SK-N-SH treated with all-trans-retinoic acid at 6 μM for 48 hours (cell line): ENCODE data around the gene LRRC2.

ENCODE experiments used
- ATAC-seq: fragments of 200-7000 bp; cut with Tn5 transposase; 3 replicates; pipeline ENCODE4 v1.9.1; 2020; ENCODE audit warnings: mild to moderate bottlenecking, moderate library complexity
- ARNTL ChIP-seq: fragments of 450-650 bp; formaldehyde crosslinking; IDR thresholded peaks from 2 replicates; pipeline ENCODE4 v1.5.0; 2020; ENCODE audit warnings: low read depth, mild to moderate bottlenecking, moderate library complexity, borderline replicate concordance
- BACH2 ChIP-seq: fragments of 250-450 bp; sonication (Bioruptor Pico); IDR thresholded peaks from 2 replicates; pipeline ENCODE4 v1.9.0; 2021; ENCODE audit warnings: mild to moderate bottlenecking, borderline replicate concordance
- CSDC2 ChIP-seq: fragments of 250-450 bp; sonication (Bioruptor Pico); IDR thresholded peaks from 2 replicates; pipeline ENCODE4 v1.5.0; 2020; ENCODE audit warnings: mild to moderate bottlenecking, moderate library complexity
- ISL1 ChIP-seq: fragments of 250-450 bp; sonication (Bioruptor Pico); IDR thresholded peaks from 2 replicates; pipeline ENCODE4 v2.1.2; 2022; ENCODE audit warnings: mild to moderate bottlenecking, moderate library complexity
- OSR1 ChIP-seq: fragments of 250-450 bp; sonication (Bioruptor Pico); IDR thresholded peaks from 2 replicates; pipeline ENCODE4 v1.8.0; 2022; ENCODE audit warnings: moderate library complexity, mild to moderate bottlenecking, inconsistent platforms
- PATZ1 ChIP-seq: fragments of 250-450 bp; sonication (Bioruptor Pico); IDR thresholded peaks from 2 replicates; pipeline ENCODE4 v1.8.0; 2020; ENCODE audit warnings: mild to moderate bottlenecking, moderate library complexity, borderline replicate concordance
- POU6F1 ChIP-seq: fragments of 250-450 bp; sonication (Bioruptor Pico); IDR thresholded peaks from 2 replicates; pipeline ENCODE4 v1.8.0; 2021; ENCODE audit warnings: low read depth, mild to moderate bottlenecking, moderate library complexity, borderline replicate concordance
- PPARA ChIP-seq: fragments of 250-450 bp; sonication (Bioruptor Pico); IDR thresholded peaks from 2 replicates; pipeline ENCODE4 v1.5.0; 2020; ENCODE audit warnings: mild to moderate bottlenecking, borderline replicate concordance
- RARB ChIP-seq: fragments of 250-450 bp; sonication (Bioruptor Pico); IDR thresholded peaks from 2 replicates; pipeline ENCODE4 v1.8.0; 2021; ENCODE audit warnings: mild to moderate bottlenecking, moderate library complexity
- SNAI2 ChIP-seq: fragments of 250-450 bp; sonication (Bioruptor Pico); IDR thresholded peaks from 2 replicates; pipeline ENCODE4 v1.5.0; 2020; ENCODE audit warnings: mild to moderate bottlenecking, moderate library complexity
- ZC3H10 ChIP-seq: fragments of 250-450 bp; sonication (Bioruptor Pico); IDR thresholded peaks from 2 replicates; pipeline ENCODE4 v1.5.1; 2021; ENCODE audit warnings: mild to moderate bottlenecking, moderate library complexity
- ZFP3 ChIP-seq: fragments of 250-450 bp; sonication (Bioruptor Pico); IDR thresholded peaks from 2 replicates; pipeline ENCODE4 v1.5.0; 2020; ENCODE audit warnings: mild to moderate bottlenecking, moderate library complexity
- ZFP30 ChIP-seq: fragments of 450-650 bp; formaldehyde crosslinking; IDR thresholded peaks from 2 replicates; pipeline ENCODE4 v1.5.0; 2022; ENCODE audit warnings: mild to moderate bottlenecking, moderate library complexity
- ZNF565 ChIP-seq: fragments of 450-650 bp; formaldehyde crosslinking; conservative IDR thresholded peaks from 2 replicates; pipeline ENCODE4 v1.5.0; 2020; ENCODE audit warnings: low read depth, mild to moderate bottlenecking, moderate library complexity
- ZNF8 ChIP-seq: fragments of 450-650 bp; formaldehyde crosslinking; IDR thresholded peaks from 2 replicates; pipeline ENCODE4 v1.5.0; 2020; ENCODE audit warnings: mild to moderate bottlenecking, moderate library complexity
- TF ChIP-seq, protein P1 (sequence below): fragments of 250-450 bp; sonication (Bioruptor Pico); IDR thresholded peaks from 2 replicates; pipeline ENCODE4 v1.5.1; 2021; ENCODE audit warnings: mild to moderate bottlenecking, moderate library complexity
- TF ChIP-seq, protein P2 (sequence below): fragments of 250-450 bp; sonication (Bioruptor Pico); IDR thresholded peaks from 2 replicates; pipeline ENCODE4 v1.5.0; 2020; ENCODE audit warnings: mild to moderate bottlenecking, moderate library complexity

The LRRC2 gene

GRCh38 chr3:46489381-46489780 is 76.7 kb downstream of the LRRC2 start:
- TF ChIP-seq ZC3H10 (CRISPR knock-in tag) (no peak), CSDC2 (CRISPR knock-in tag) (no peak), ISL1 (CRISPR knock-in tag) (no peak), OSR1 (no peak), POU6F1 (no peak), ZNF8 (CRISPR knock-in tag) (no peak), RARB (no peak), BACH2 (no peak), PATZ1 (CRISPR knock-in tag) (no peak), ZFP3 (CRISPR knock-in tag) (no peak), SNAI2 (no peak), ARNTL (no peak), ZNF565 (CRISPR knock-in tag) (no peak), PPARA (no peak)
- TF ChIP-seq, protein P1, sequence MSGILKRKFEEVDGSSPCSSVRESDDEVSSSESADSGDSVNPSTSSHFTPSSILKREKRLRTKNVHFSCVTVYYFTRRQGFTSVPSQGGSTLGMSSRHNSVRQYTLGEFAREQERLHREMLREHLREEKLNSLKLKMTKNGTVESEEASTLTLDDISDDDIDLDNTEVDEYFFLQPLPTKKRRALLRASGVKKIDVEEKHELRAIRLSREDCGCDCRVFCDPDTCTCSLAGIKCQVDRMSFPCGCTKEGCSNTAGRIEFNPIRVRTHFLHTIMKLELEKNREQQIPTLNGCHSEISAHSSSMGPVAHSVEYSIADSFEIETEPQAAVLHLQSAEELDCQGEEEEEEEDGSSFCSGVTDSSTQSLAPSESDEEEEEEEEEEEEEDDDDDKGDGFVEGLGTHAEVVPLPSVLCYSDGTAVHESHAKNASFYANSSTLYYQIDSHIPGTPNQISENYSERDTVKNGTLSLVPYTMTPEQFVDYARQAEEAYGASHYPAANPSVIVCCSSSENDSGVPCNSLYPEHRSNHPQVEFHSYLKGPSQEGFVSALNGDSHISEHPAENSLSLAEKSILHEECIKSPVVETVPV (CRISPR knock-in tag), result no peak
- TF ChIP-seq, protein P2, sequence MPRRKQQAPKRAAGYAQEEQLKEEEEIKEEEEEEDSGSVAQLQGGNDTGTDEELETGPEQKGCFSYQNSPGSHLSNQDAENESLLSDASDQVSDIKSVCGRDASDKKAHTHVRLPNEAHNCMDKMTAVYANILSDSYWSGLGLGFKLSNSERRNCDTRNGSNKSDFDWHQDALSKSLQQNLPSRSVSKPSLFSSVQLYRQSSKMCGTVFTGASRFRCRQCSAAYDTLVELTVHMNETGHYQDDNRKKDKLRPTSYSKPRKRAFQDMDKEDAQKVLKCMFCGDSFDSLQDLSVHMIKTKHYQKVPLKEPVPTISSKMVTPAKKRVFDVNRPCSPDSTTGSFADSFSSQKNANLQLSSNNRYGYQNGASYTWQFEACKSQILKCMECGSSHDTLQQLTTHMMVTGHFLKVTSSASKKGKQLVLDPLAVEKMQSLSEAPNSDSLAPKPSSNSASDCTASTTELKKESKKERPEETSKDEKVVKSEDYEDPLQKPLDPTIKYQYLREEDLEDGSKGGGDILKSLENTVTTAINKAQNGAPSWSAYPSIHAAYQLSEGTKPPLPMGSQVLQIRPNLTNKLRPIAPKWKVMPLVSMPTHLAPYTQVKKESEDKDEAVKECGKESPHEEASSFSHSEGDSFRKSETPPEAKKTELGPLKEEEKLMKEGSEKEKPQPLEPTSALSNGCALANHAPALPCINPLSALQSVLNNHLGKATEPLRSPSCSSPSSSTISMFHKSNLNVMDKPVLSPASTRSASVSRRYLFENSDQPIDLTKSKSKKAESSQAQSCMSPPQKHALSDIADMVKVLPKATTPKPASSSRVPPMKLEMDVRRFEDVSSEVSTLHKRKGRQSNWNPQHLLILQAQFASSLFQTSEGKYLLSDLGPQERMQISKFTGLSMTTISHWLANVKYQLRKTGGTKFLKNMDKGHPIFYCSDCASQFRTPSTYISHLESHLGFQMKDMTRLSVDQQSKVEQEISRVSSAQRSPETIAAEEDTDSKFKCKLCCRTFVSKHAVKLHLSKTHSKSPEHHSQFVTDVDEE (CRISPR knock-in tag), result no peak
- ATAC-seq, result no peak

DNA sequence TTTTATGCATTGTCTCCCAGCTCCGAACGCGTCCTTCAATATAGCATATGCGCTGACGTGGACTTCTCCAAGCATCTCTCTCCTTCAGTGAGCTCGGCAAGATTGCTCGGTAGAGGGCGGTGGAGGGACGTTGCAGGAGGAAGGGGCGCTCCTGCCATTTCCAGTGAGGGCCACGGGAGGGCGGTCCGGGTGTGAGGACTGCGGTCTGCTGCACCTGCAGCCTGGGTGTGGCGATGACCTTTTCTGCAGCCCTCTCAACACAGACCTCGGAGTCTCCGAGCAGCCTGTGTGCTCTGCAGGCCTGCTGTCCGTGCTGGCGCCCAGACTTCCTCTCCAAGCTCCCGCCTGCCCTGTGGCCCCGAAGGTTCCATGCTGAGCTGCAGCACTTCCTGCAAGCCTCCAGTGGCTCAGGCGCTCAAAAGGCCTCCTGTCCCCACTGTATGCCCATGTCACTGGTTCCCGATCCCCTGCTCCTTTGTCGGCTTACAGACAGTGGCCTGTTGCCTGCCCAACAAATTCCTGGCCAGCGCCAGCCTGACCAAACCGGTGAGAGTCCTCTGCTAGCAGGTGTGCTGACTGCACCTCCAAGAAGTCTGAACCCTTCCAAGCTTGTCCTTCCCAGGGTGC is 77.3 kb downstream of the LRRC2 start:
- ATAC-seq, result peak; percentile 100
- no peak for TF ChIP-seq ZNF8 (CRISPR knock-in tag)
- TF ChIP-seq SNAI2, result peak; percentile 56; the same call in 1 of the 2 replicates
- TF ChIP-seq, all 23 proteins: peak for 1

DNA sequence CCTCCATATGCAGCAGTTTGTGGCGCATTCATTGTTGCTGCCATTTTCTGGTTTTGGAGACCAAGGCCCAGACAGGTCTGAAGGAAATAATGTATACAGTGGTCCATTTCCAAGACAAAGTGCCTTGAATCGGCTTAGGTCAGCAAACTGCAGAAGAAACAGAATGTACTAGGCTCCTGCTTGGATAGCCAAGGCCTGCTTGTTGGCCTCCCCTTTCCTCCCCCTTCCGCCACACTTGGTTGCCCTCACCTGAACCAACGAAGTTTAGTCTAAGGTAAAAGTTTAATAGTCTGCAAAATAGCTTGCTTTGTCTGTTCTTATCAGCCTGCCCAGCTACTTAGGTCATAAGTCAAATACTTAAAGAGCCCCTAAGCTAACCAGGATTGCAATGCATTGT is 80.3 kb downstream of the LRRC2 start:
- TF ChIP-seq, protein P1 (CRISPR knock-in tag), result no peak
- no peak for TF ChIP-seq CSDC2 (CRISPR knock-in tag)
- TF ChIP-seq ZFP30, result no peak
- TF ChIP-seq BACH2, result no peak
- no peak for TF ChIP-seq ARNTL
- no peak for TF ChIP-seq PATZ1 (CRISPR knock-in tag)
- TF ChIP-seq ZFP3 (CRISPR knock-in tag), result no peak
- no peak for TF ChIP-seq ZC3H10 (CRISPR knock-in tag)
- no peak for ATAC-seq
